ENCODE data around the gene ZNF536.
"Not testable (repeated sequence)": the region's sequence is repeated elsewhere in the genome, so short reads cannot be mapped to it uniquely, and the experiment has no call there.

The ZNF536 gene

GRCh38 chr19:30459859-30460258 is 87.7 kb downstream of the ZNF536 start:
- no peak for TF ChIP-seq CTCF (IDR thresholded peaks at IDR 0.05; ENCODE audit: borderline replicate concordance, insufficient read depth, low read depth, low read length)
- H3K4me3 ChIP-seq (ENCODE audit: low read depth, low read length), result no peak overlapping the region

- no peak for TF ChIP-seq CTCF (IDR thresholded peaks at IDR 0.05; ENCODE audit: borderline replicate concordance, insufficient read depth, low read depth, low read length)
- no peak overlapping the region for H3K4me3 ChIP-seq (ENCODE audit: low read depth, low read length)
Observed at GRCh38 chr19:30464162-30464561, 92.0 kb downstream of the ZNF536 start.

- H3K4me3 ChIP-seq (ENCODE audit: low read depth, low read length), result not testable (repeated sequence)
Observed at GRCh38 chr19:30466598-30466997, 94.4 kb downstream of the ZNF536 start.

GRCh38 chr19:30467239-30467638 is 95.1 kb downstream of the ZNF536 start:
- no peak overlapping the region for H3K4me3 ChIP-seq (ENCODE audit: low read depth, low read length)
- no peak for TF ChIP-seq CTCF (IDR thresholded peaks at IDR 0.05; ENCODE audit: borderline replicate concordance, insufficient read depth, low read depth, low read length)

- TF ChIP-seq CTCF (IDR thresholded peaks at IDR 0.05; ENCODE audit: borderline replicate concordance, insufficient read depth, low read depth, low read length), result no peak
- H3K4me3 ChIP-seq (ENCODE audit: low read depth, low read length), result no peak overlapping the region
Observed at GRCh38 chr19:30469774-30470173, 97.6 kb downstream of the ZNF536 start.

- TF ChIP-seq CTCF (IDR thresholded peaks at IDR 0.05; ENCODE audit: borderline replicate concordance, insufficient read depth, low read depth, low read length), result no peak
- no peak overlapping the region for H3K4me3 ChIP-seq (ENCODE audit: low read depth, low read length)
Observed at GRCh38 chr19:30471441-30471840, 99.3 kb downstream of the ZNF536 start.

GRCh38 chr19:30473334-30473867 is 101.2 kb downstream of the ZNF536 start:
- H3K4me3 ChIP-seq (ENCODE audit: low read depth, low read length), result no peak overlapping the region
- no peak for TF ChIP-seq CTCF (IDR thresholded peaks at IDR 0.05; ENCODE audit: borderline replicate concordance, insufficient read depth, low read depth, low read length)

- no peak for TF ChIP-seq CTCF (IDR thresholded peaks at IDR 0.05; ENCODE audit: borderline replicate concordance, insufficient read depth, low read depth, low read length)
Observed at GRCh38 chr19:30476997-30477396, 104.8 kb downstream of the ZNF536 start.

More at GRCh38 chr19:30476997-30477396, 104.8 kb downstream of the ZNF536 start:
- no peak overlapping the region for H3K4me3 ChIP-seq (ENCODE audit: low read depth, low read length)
